Endodermal cell (in vitro differentiated cells): Measurements from ENCODE around the gene GPBAR1. TPM values are rescaled to one million over a fixed set of nuclear protein-coding genes. Genes with fewer than 3 reads are reported as not detected.

ENCODE experiments used
- DNase-seq: peaks from one replicate; pipeline ENCODE4 v3.0.0-alpha.2; 2017
- H3K27ac ChIP-seq: 2 replicates; pipeline ENCODE4 v1.5.1; 2013; ENCODE audit warnings: mild to moderate bottlenecking, low read depth, low read length, moderate library complexity
- H3K27me3 ChIP-seq: 2 replicates; pipeline ENCODE4 v1.6.1; 2013; ENCODE audit warnings: mild to moderate bottlenecking, low read length, moderate library complexity; ENCODE audit not compliant: insufficient read depth, control insufficient read depth, poor library complexity, severe bottlenecking
- H3K36me3 ChIP-seq: 2 replicates; pipeline ENCODE4 v1.7.0; 2013; ENCODE audit warnings: mild to moderate bottlenecking, low read length, moderate library complexity; ENCODE audit not compliant: control insufficient read depth, insufficient read depth
- H3K4me1 ChIP-seq: one replicate; pipeline ENCODE4 v1.7.0; 2013; ENCODE audit warnings: low read length; ENCODE audit not compliant: control insufficient read depth, insufficient read depth
- H3K4me3 ChIP-seq: 2 replicates; pipeline ENCODE4 v1.5.1; 2013; ENCODE audit warnings: mild to moderate bottlenecking, low read length, moderate library complexity
- H3K9ac ChIP-seq: 2 replicates; pipeline ENCODE4 v1.6.1; 2013; ENCODE audit warnings: mild to moderate bottlenecking, low read length, moderate library complexity; ENCODE audit not compliant: poor library complexity, severe bottlenecking; ENCODE audit errors: extremely low read depth
- H3K9me3 ChIP-seq: 2 replicates; pipeline ENCODE4 v1.6.1; 2013; ENCODE audit warnings: mild to moderate bottlenecking, low read length, moderate library complexity; ENCODE audit not compliant: control insufficient read depth
- H3K27ac Mint-ChIP-seq: 2 replicates; pipeline ENCODE4 v1.8.0; 2020; ENCODE audit warnings: mixed read lengths
- H3K27me3 Mint-ChIP-seq: 2 replicates; pipeline ENCODE4 v1.8.0; 2021; ENCODE audit warnings: mild to moderate bottlenecking, mixed read lengths; ENCODE audit not compliant: insufficient read depth
- H3K36me3 Mint-ChIP-seq: 2 replicates; pipeline ENCODE4 v1.8.0; 2020; ENCODE audit warnings: low read depth, mixed read lengths
- H3K4me1 Mint-ChIP-seq: 2 replicates; pipeline ENCODE4 v1.8.0; 2020; ENCODE audit warnings: mixed read lengths
- H3K4me3 Mint-ChIP-seq: 2 replicates; pipeline ENCODE4 v1.8.0; 2020; ENCODE audit warnings: mild to moderate bottlenecking, moderate library complexity, mixed read lengths
- H3K9me3 Mint-ChIP-seq: 2 replicates; pipeline ENCODE4 v1.8.0; 2020; ENCODE audit warnings: mild to moderate bottlenecking, mixed read lengths
- CTCF ChIP-seq: fragments of 200-600 bp; sonication (generic); conservative IDR thresholded peaks from 2 replicates; pipeline ENCODE4 v1.5.0; 2021; ENCODE audit warnings: antibody characterized with exemption, mild to moderate bottlenecking
- WGBS, 2 experiments: methylation state at CpG; one replicate each; pipeline versions ENCODE4 v1.1.5 to v1.1.7; 2013; ENCODE audit warnings: missing lambda C conversion rate in 2 of 2, mixed read lengths in 1 of 2; ENCODE audit not compliant: insufficient coverage in 1 of 2, insufficient read length in 1 of 2; 5-methylcytosine and 5-hydroxymethylcytosine counted together
- total RNA-seq, 2 donors: library from RNA; stranded (reverse); fragmentation: NEBNext Ultra II Directional in 1 of 2; extraction: Animal tissue kit (Norgen Biotek cat#: 25700) in 1 of 2; gene quantifications; 2 replicates in 1 of 2; 3 replicates in 1 of 2; pipeline ENCODE4 v1.2.1, GENCODE V29; 2021

GPBAR1 gene
- total RNA-seq, 2 donors from 2014 or later: 0.18 TPM

- no peak for DNase-seq
- no peak overlapping the region for H3K27ac ChIP-seq
- H3K4me1 ChIP-seq: peaks cover 4% of the 10 kb centered on the region
- no peak overlapping the region for H3K4me3 ChIP-seq
- H3K27me3 ChIP-seq: no peaks in the 10 kb centered on the region
- Mint-ChIP-seq H3K9me3 (no peaks in the 10 kb centered on the region), H3K36me3 (peaks cover 75% of the 10 kb centered on the region), H3K27ac (no peak overlapping the region), H3K27me3 (no peaks in the 10 kb centered on the region), H3K4me1 (peaks cover 5% of the 10 kb centered on the region), H3K4me3 (no peak overlapping the region)
- H3K9me3 ChIP-seq: peaks cover 9% of the 10 kb centered on the region
- TF ChIP-seq CTCF: no peak
- 99 to 100% methylated on average over 2 to 3 of the region's 3 CpGs for WGBS, 2 experiments
- no peak overlapping the region for H3K9ac ChIP-seq
- H3K36me3 ChIP-seq: peaks cover 94% of the 10 kb centered on the region
Measured at GRCh38 chr2:218229239-218229638, 31.6 kb upstream of the GPBAR1 start.

GRCh38 chr2:218229851-218230250 is 31.0 kb upstream of the GPBAR1 start:
- no peak for TF ChIP-seq CTCF
- no peak overlapping the region for H3K9ac ChIP-seq
- no peak overlapping the region for H3K4me3 Mint-ChIP-seq
- no peaks in the 10 kb centered on the region for H3K27me3 ChIP-seq
- no peak for DNase-seq
- peaks cover 9% of the 10 kb centered on the region for H3K9me3 ChIP-seq
- H3K36me3 ChIP-seq: peaks cover 94% of the 10 kb centered on the region
- H3K36me3 Mint-ChIP-seq: peaks cover 76% of the 10 kb centered on the region
- H3K27me3 Mint-ChIP-seq: no peaks in the 10 kb centered on the region
- H3K27ac Mint-ChIP-seq: no peak overlapping the region
- peaks cover 3% of the 10 kb centered on the region for H3K4me1 Mint-ChIP-seq
- peaks cover 4% of the 10 kb centered on the region for H3K4me1 ChIP-seq
- H3K4me3 ChIP-seq: no peak overlapping the region
- 86 to 95% methylated on average over 3 to 4 of the region's 4 CpGs for WGBS, 2 experiments
- no peaks in the 10 kb centered on the region for H3K9me3 Mint-ChIP-seq
- no peak overlapping the region for H3K27ac ChIP-seq

DNA sequence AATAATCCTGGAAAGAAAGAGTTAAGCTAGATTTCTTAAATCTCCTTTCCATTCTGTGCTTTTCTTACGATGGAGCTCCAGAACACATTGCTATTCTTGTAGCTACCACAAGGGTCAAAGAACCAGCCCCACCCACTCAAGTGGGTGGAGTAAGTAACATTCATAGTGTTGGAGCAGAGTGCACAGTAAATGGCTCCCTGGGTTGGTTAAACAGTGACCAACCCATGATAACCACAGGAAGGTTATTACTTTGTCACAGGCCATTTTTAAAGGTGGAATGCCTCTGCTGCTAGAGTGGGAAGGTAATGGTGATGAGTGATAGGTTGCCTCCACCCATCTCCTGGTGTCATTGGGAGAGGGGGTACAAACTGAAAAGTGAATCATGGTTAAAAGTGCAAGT is 29.9 kb upstream of the GPBAR1 start:
- peaks cover 78% of the 10 kb centered on the region for H3K36me3 Mint-ChIP-seq
- Histone ChIP-seq H3K27ac (no peak overlapping the region), H3K9ac (no peak overlapping the region), H3K4me3 (no peak overlapping the region), H3K36me3 (peaks cover 94% of the 10 kb centered on the region), H3K27me3 (no peaks in the 10 kb centered on the region), H3K4me1 (peaks cover 4% of the 10 kb centered on the region), H3K9me3 (peaks cover 9% of the 10 kb centered on the region)
- no peak overlapping the region for H3K4me3 Mint-ChIP-seq
- H3K27ac Mint-ChIP-seq: no peak overlapping the region
- H3K27me3 Mint-ChIP-seq: no peaks in the 10 kb centered on the region
- TF ChIP-seq CTCF: peak; percentile 55
- 89% methylated on average over 1 of the region's 1 CpG; no CpG with 5 or more reads in 1 of the 2 experiments for WGBS, 2 experiments
- no peak for DNase-seq
- no peaks in the 10 kb centered on the region for H3K9me3 Mint-ChIP-seq
- peaks cover 3% of the 10 kb centered on the region for H3K4me1 Mint-ChIP-seq
